ENCODE measurements around the gene DOK3.

Gene DOK3

GRCh38 chr5:177509381-177509951 lies at the start of gene DOK3:
TSS of gene DOK3 (minus strand) at chr5:177509826. CDS start at chr5:177509540, 286 bp downstream.
- no peaks in the 10 kb centered on the region for H3K27me3 ChIP-seq (replicated peaks; ENCODE audit: control insufficient read depth, insufficient read depth, low read length)
- H3K4me3 ChIP-seq (replicated peaks; ENCODE audit: low read depth, low read length), result peak within 1 kb of the TSS; percentile 81
- no peak for TF ChIP-seq CTCF (IDR thresholded peaks at IDR 0.05; ENCODE audit: insufficient read depth, low read length, poor library complexity, severe bottlenecking)
- peak; percentile 78 for DNase-seq (ENCODE audit: extremely low read depth, insufficient read length)
- peaks cover 35% of the 10 kb centered on the region for H3K36me3 ChIP-seq (ENCODE audit: control insufficient read depth, insufficient read depth, low read length)

- no peak for TF ChIP-seq CTCF (IDR thresholded peaks at IDR 0.05; ENCODE audit: insufficient read depth, low read length, poor library complexity, severe bottlenecking)
- DNase-seq (ENCODE audit: extremely low read depth, insufficient read length), result no peak
- H3K36me3 ChIP-seq (ENCODE audit: control insufficient read depth, insufficient read depth, low read length), result no peaks in the 10 kb centered on the region
- no peaks in the 10 kb centered on the region for H3K27me3 ChIP-seq (replicated peaks; ENCODE audit: control insufficient read depth, insufficient read depth, low read length)
- H3K4me3 ChIP-seq (replicated peaks; ENCODE audit: low read depth, low read length), result no peak overlapping the region
These were observed 48.2 kb upstream of the DOK3 start for GRCh38 chr5:177557796-177558195.

GRCh38 chr5:177557041-177557647 lies 47.5 kb upstream of the DOK3 start:
- H3K36me3 ChIP-seq (ENCODE audit: control insufficient read depth, insufficient read depth, low read length), result no peaks in the 10 kb centered on the region
- no peak overlapping the region for H3K4me3 ChIP-seq (replicated peaks; ENCODE audit: low read depth, low read length)
- DNase-seq (ENCODE audit: extremely low read depth, insufficient read length), result no peak
- H3K27me3 ChIP-seq (replicated peaks; ENCODE audit: control insufficient read depth, insufficient read depth, low read length), result no peaks in the 10 kb centered on the region
- no peak for TF ChIP-seq CTCF (IDR thresholded peaks at IDR 0.05; ENCODE audit: insufficient read depth, low read length, poor library complexity, severe bottlenecking)

- no peak for DNase-seq (ENCODE audit: extremely low read depth, insufficient read length)
- peaks cover 1% of the 10 kb centered on the region; the same call in 1 of the 2 replicates for H3K36me3 ChIP-seq (ENCODE audit: control insufficient read depth, insufficient read depth, low read length)
- no peaks in the 10 kb centered on the region for H3K27me3 ChIP-seq (replicated peaks; ENCODE audit: control insufficient read depth, insufficient read depth, low read length)
- H3K4me3 ChIP-seq (replicated peaks; ENCODE audit: low read depth, low read length), result no peak overlapping the region
- no peak for TF ChIP-seq CTCF (IDR thresholded peaks at IDR 0.05; ENCODE audit: insufficient read depth, low read length, poor library complexity, severe bottlenecking)
These were observed 46.0 kb upstream of the DOK3 start for GRCh38 chr5:177555665-177556064.

GRCh38 chr5:177555228-177555627 lies 45.6 kb upstream of the DOK3 start:
- DNase-seq (ENCODE audit: extremely low read depth, insufficient read length), result no peak
- H3K36me3 ChIP-seq (ENCODE audit: control insufficient read depth, insufficient read depth, low read length), result peaks cover 4% of the 10 kb centered on the region; the same call in 1 of the 2 replicates
- H3K4me3 ChIP-seq (replicated peaks; ENCODE audit: low read depth, low read length), result no peak overlapping the region
- no peaks in the 10 kb centered on the region for H3K27me3 ChIP-seq (replicated peaks; ENCODE audit: control insufficient read depth, insufficient read depth, low read length)
- TF ChIP-seq CTCF (IDR thresholded peaks at IDR 0.05; ENCODE audit: insufficient read depth, low read length, poor library complexity, severe bottlenecking), result no peak
